ENCODE measurements around the gene GPR39. TPM values are rescaled to one million over a fixed set of nuclear protein-coding genes. Genes with fewer than 3 reads are reported as not detected.

Gene GPR39
- 0.20 and 0.50 TPM in 2 replicates for total RNA-seq (2021)
- long read RNA-seq, result 0 reads

GRCh38 chr2:132416723-132417395 lies at the start of gene GPR39:
Gene GPR39, plus strand, starts transcription at chr2:132416805.
- no peak within 1 kb of the TSS for H3T11ph ChIP-seq (ENCODE audit: low read length)
- H4K5ac ChIP-seq (ENCODE audit: insufficient read length, low read depth, low read length), result no peak within 1 kb of the TSS
- no peak within 1 kb of the TSS for H4K8ac ChIP-seq (replicated peaks; ENCODE audit: insufficient read length, low read depth, low read length)
- H3K9me3 ChIP-seq (ENCODE audit: control insufficient read depth, low read depth, low read length), result no peaks in the 10 kb centered on the region
- no peak within 1 kb of the TSS for H2BK15ac ChIP-seq (ENCODE audit: low read depth, low read length)
- H3K4me1 ChIP-seq (ENCODE audit: insufficient read depth, low read length), result no peaks in the 10 kb centered on the region
- H3K23me2 ChIP-seq (ENCODE audit: insufficient read length, low read depth, low read length, poor library complexity, severe bottlenecking), result no peaks in the 10 kb centered on the region
- peak within 1 kb of the TSS; percentile 53 for H3K18ac ChIP-seq (ENCODE audit: insufficient read length, low read depth, low read length)
- peak within 1 kb of the TSS; percentile 3 for H3K9ac ChIP-seq (ENCODE audit: extremely low read depth, insufficient read length, low read length)
- H3K4me2 ChIP-seq (ENCODE audit: insufficient read depth, insufficient read length, low read length), result peak within 1 kb of the TSS; percentile 36
- no peak within 1 kb of the TSS for H2BK5ac ChIP-seq (ENCODE audit: insufficient read length, low read length)
- H3K27ac ChIP-seq (ENCODE audit: insufficient read length, low read depth, low read length), result no peak within 1 kb of the TSS
- H3K27me3 ChIP-seq (ENCODE audit: insufficient read depth, low read length), result peaks cover 5% of the 10 kb centered on the region; the same call in 1 of the 2 replicates
- Mint-ChIP-seq H3K27me3 (ENCODE audit: low read depth) (peaks cover 43% of the 10 kb centered on the region), H3K9me3 (no peaks in the 10 kb centered on the region), H3K36me3 (ENCODE audit: insufficient read depth in 1 of 3, low read depth in 3 of 3) (no peaks in the 10 kb centered on the region; a peak in 1 of 7 replicates), H3K4me3 (peak within 1 kb of the TSS; percentile 75 to 81), H3K27ac (peak within 1 kb of the TSS in 1 of 3 experiments; percentile 35; a peak in 1 of 7 replicates), H3K4me1 (peaks cover 15 to 21% of the 10 kb centered on the region in 2 experiments)
- TF ChIP-seq CTCF (conservative IDR thresholded peaks at IDR 0.05), result peak; percentile 44; the same call in 2 of the 3 replicates
- no peaks in the 10 kb centered on the region for H4K20me1 ChIP-seq (ENCODE audit: control insufficient read depth, insufficient read depth, insufficient read length)
- H2BK120ac ChIP-seq (ENCODE audit: low read depth, low read length, poor library complexity, severe bottlenecking), result no peak within 1 kb of the TSS
- no peak within 1 kb of the TSS for H3K56ac ChIP-seq (ENCODE audit: insufficient read length, low read depth, low read length)
- H2AFZ ChIP-seq (ENCODE audit: low read length), result no peak within 1 kb of the TSS
- H3K4ac ChIP-seq (ENCODE audit: low read depth, low read length), result no peak within 1 kb of the TSS
- H4K91ac ChIP-seq (ENCODE audit: insufficient read length, low read depth, low read length), result no peak within 1 kb of the TSS
- no CpG with 5 or more reads among the region's 23 CpGs for WGBS (ENCODE audit: extremely low coverage, insufficient read length, low lambda C conversion rate)
- H2BK12ac ChIP-seq (ENCODE audit: insufficient read length, low read depth, low read length), result no peak within 1 kb of the TSS
- no peaks in the 10 kb centered on the region for H3K79me2 ChIP-seq (ENCODE audit: insufficient read depth, low read length)
- no peak within 1 kb of the TSS for H3K23ac ChIP-seq (ENCODE audit: insufficient read length, low read depth, low read length)
- H2AK5ac ChIP-seq (ENCODE audit: insufficient read length, low read length), result no peak within 1 kb of the TSS
- H3K14ac ChIP-seq (ENCODE audit: insufficient read depth, low read length), result no peak within 1 kb of the TSS
- H3K79me1 ChIP-seq (ENCODE audit: insufficient read depth, low read depth, low read length, poor library complexity, severe bottlenecking), result no peaks in the 10 kb centered on the region
- no peak for DNase-seq
- no peak within 1 kb of the TSS for H2BK20ac ChIP-seq (ENCODE audit: low read depth, low read length, poor library complexity, severe bottlenecking)

Measured in H9 (cell line).